Fibroblast of skin of right quadriceps (primary cell): ENCODE results near the gene FXYD3.

ENCODE experiments used
- DNase-seq: peaks from one replicate; pipeline ENCODE4 v3.0.0-alpha.2; 2013

Gene FXYD3, protein sequence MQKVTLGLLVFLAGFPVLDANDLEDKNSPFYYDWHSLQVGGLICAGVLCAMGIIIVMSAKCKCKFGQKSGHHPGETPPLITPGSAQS

DNA sequence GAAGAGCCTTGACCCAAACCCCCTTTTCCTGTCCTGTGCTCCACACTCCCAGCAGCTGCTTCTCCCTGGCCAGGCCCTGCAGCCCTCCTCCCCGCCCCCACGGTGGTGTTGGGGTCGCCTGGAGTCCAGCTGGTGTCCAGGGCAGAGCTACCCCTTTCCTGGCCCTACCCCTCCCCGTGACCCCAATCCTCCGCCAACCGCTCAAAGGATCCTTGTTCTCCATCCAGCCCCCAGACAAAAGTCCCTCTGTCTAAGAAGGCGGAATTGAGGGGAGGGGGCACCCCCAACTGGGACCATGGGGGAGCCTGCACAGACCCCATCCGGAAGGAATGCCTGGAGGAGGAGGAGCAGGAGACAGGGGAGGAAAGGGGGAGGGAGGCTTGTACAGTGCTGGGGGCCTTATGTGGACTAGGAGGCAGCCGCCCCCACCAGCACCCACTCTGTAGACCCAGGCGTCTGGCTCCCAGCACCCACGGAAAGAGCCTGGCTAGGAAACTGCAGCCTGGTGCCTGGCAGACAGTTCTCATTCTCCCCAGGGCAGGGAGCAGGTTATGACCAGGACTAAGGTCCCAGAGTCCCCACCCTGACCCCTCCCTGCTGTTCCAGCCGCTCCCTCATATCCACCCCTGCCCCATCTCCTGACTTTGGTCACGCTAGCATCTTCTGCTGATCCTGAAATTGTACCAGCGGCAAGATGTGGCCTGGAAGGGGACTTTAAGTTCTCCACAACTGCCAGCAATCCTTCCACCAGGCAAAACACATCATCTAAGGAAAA is at the start of gene FXYD3:
TSS of gene FXYD3 (plus strand) at position 647 of the 775 bp plus-strand sequence. CDS start 3,554 bp downstream, outside the sequence.
- DNase-seq: no peak

DNA sequence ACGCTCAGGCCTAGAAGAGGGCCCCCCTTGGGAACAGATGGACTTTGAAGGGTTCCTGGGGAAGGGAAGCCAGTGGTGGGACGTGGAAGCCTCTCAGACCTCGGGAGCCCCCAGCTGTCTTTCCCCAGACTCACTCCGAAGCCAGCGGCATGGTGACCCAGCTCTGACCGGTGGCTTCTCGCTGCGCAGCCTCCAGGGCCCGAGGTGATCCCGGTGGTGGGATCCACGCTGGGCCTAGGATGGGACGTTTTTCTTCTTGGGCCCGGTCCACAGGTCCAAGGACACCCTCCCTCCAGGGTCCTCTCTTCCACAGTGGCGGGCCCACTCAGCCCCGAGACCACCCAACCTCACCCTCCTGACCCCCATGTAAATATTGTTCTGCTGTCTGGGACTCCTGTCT is 49.5 kb upstream of the FXYD3 start:
- DNase-seq: no peak

DNA sequence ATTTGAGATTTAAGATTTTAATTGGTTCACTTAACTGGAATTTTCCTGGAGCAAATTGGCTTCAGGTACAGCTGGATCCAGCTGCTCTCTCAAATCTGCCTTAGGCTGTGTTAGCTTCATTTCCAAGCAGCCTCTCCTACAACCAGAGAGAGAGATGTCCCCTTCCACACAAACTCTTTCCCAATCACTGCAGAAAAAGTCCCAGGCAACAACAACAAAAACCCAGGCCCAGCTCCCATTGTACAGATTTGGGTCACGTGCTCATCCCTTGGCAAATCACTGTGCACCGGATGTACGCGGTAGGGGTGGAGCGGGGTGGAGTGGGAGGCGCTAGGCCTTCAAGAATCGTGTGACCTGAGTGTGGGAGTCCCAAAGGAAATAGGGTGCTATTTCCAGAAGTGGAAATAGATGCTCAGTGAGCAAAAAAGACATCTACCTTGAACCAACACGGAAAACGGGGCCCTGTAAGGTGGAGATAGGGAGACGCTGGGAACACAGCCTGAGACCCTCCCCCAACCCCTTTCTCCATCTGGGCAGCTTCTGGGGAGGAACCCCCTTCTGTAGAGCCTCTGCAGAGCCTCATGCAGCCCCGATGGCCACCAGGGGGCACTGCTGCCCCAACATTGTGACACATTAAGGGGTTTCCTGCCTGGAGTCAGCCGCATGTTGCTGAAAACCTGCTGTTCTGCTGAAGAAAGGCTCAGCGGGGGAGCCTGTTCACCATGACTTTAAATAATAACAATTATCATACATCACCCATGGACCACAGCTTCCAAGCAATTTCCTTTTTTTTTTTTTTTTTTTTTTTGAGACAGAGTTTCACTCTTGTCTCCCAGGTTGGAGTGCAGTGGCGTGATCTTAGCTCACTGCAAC is 48.7 kb upstream of the FXYD3 start:
- DNase-seq: peak; percentile 79

DNA sequence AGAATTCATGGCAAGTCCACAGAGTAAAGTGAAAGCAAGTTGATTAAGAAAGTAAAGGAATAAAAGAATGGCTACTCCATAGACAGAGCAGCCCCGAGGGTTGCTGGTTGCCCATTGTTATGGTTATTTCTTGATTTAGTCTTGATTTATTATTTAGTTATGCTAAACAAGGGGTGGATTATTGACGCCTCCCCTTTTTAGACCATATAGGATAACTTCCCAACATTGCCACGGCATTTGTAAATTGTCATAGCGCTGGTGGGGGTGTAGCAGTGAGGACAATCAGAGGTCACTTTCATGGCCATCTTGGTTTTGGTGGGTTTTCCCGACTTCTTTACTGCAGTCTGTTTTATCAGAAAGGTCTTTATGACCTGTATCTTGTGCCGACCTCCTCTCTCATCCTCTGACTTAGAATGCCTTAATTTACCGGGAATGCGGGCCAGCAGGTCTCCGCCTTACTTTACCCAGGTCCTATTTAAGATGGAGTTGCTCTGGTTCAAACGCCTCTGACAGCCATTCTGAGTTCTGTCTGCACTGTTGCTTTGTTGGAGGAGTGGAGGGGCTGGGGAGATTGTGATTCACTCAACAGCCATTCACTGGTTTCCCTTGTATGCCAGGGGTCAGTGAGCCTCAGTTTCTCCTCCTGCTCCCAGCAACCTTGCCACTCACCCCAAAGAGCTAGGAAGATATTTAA is 46.5 kb upstream of the FXYD3 start:
- DNase-seq: no peak

DNA sequence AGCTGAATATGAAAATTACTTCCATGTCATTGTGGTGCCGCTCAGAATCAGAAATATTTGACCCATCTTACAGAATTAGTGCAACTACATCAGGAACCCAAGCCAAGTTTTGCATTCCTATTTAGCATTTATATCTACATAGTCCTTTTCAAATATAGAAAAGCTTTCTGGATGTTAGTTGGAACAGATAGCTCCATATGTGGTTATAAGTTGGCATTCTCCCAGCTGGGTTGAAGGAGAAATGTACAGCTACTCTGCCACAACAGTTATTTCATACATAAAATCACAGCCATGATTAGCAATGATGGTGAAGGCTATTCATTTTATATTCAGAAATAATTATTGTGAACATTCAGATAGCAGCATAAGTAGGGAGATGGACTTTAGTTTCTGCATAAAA is 45.9 kb upstream of the FXYD3 start:
- DNase-seq: peak; percentile 39

DNA sequence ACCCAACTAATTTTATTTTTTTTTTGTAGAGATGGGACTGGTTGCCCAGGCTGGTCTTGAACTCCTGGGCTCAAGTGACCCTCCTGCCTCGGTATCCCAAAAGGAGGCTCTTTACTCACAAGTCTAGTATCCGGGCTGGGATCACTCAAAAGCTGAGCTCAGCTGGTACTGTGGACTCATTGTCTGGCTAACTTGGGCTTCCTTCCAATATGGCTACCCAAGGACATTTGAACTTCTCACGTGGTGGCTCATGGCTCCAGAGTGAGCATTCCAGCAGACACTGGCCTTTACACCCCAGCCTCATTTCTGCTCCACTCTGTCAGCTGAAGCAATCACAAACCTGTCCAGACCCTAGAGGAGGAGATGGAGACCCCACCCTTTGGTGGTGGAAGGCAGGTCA is 45.2 kb upstream of the FXYD3 start:
- no peak for DNase-seq

DNA sequence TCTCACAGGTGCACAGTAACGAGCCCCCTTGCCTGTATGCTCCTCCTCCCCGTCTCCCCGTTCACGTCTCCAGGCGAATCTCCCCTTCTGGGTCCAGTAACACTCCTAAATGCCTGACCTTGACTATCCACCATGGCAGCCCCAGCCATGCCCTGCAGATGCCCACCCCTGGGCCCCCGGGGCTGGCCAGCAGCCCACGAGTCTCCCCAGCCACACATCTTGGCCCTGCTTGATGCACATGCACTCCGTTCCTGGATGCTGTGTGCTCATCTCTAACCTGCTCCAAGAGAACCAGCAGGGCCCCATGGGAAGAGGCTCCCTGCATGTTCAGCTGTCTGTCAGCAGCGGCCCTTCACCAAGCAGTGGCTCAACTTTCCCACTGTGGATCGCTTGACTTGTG is 42.1 kb upstream of the FXYD3 start:
- no peak for DNase-seq

DNA sequence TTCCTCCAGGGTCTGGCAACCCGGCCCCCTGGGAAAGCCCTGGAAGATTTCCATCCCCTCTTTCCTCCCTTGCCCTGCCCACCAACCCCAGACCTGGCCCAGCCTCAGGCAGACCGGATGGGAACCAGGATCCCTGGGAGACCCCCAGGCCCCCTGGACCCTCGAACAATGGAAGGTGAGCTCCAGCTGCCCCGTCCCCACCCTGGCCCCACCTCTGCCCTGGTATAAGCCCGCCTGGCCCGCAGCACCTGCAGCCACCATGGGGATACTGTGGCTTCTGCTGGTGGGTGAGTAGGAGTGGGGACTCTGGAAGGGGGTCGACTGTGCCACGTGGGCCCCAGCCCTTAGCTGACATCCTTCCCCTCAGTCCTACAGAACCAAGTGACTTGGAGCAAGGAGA is 41.7 kb upstream of the FXYD3 start:
- no peak for DNase-seq

DNA sequence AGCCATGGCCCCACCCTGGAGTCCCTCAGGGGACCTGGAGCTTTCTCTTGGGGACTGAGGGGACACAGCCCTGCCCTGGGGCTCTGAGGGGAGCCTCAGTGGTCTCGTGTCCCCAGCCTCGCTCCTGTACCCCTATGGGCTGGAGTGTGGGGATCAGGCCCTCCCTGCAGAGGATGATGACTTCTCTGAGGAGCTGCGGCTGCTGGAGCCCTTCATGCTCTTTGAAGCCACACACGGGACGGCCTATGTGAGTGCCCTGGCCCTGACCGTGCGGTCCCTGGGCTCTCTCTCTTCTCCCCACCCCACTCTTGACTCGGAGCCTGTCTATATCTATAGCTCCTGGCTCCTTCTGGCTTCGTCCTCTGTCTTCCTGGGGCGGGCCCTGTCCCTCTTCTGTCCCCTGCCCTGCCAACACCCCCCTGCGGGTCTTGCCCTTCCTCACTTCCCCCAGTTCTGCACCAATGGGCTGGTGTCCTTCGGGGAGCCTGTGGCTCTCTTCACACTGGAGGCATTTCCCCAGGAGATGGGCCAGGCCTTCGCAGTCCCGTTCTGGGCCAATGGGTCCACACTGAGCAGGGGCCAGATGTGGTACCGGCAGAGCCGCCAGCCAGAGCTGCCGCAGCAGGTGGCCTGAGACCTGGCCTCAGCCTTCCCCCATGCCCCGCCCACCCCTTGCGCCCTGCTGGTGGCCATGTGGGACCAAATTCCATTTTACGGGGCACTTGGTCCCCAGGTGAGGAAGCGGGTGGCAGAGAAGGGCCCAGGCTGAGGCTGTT is 41.0 kb upstream of the FXYD3 start:
- no peak for DNase-seq

DNA sequence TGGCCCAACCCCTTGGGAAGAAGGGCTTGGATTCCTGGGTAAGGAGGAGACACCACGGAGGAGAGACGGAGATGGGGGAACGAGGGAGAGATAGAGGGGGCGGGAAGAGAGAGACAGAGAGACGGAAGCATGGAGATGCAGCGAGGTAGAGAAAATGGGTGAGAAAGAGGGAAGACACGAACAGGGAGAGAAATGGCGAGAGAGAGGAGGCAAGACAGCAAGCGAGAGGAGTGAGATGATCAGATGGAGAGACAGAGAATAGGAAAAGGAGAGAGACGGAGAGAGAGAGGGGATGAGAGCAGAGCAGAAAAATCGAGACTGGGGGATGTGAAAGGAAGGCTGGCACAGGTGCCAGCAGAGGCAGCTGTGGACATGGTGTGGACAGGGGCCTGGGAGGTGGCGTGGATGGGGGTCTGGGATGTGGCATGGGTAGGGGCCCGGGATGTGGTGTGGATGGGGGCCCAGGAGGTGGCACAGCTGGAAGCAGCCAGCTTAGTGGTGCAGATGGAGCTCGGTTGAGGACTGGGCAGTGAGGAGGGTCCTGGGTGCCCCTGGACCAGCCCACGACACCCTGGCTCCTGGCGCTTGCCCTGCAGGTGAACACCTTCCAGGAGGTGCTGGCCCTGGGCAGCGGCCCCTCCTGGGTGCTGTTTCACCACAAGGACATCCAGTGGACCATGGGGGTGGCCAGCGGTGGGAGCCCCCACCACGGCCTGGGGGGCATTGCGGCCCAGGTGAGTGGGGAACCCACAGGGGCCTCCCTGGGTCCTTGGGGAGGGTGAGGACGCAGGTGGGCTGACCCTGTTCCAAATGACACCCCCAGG is 40.2 kb upstream of the FXYD3 start:
- DNase-seq: no peak

DNA sequence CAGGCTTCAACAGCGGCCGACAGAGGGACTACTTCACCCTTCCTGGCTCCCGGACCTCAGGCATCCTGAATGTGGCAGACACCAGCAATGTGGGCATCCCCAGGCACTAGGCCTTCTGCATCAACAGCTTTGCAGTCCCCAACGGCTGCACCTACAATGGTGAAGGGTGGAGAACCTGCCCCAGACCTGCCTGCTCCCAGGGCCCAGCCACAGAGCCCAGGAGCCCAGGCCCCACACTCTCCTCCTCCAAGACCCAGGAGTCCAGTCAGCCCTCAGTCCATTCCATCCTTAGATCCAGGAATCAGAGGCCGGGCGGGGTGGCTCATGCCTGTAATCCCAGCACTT is 39.6 kb upstream of the FXYD3 start:
- DNase-seq: no peak

DNA sequence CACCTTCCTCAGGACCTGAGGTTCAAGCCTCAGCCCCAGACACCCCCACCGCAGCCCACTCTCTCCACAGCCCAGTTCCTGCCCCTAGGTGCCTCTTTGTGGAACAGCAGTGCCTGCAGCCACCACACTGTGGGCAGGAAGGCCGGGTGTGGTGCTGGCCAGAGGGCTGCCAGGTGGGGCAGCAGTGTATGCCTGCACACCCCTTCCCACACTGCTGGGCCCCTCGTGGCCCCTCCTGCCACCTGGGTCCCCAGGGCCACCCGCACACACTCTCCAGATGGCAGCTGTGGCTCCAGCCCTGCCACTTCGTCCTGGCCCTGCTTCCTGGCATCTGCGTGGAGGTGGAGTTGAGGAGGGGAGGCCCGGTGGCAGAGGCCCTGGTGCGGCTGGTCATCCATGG is 39.0 kb upstream of the FXYD3 start:
- DNase-seq: no peak

DNA sequence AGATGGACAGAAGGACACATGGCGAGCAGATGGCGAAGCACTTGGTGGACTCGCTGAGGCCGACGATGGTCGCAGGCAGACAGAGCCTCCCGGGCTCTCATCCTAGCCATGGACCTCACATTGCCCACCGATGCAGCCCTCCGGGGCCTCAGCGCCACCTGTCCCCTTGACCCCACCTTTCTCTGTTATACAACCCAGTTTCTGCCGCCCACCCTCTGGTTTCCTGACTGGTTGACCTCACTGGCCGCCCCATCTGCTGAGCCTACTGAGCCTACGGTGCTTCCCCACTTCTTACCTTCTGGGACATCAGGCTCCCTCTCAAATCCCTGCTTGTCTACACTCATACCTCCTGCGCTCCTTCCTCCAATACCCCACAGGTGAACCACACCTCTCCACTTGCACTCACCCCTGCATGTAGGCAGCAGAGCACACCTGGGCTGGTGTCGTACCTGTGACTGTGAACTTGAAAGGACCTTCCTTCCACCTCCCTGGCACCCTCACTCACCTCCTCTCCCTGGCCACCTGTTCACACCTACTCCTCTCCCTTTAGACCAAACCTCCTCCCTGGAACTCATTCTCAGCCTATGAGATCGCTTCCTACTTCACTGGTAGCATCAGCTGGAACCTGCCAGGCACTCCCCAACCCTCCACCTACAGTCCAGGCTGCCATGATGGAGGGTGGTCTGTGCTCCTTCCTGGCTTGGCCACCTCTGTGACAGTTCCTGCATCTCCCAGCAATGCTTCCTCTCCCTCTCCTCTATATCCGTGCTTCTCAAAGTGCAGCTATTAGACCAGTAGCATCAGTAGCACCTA is 38.0 kb upstream of the FXYD3 start:
- no peak for DNase-seq

DNA sequence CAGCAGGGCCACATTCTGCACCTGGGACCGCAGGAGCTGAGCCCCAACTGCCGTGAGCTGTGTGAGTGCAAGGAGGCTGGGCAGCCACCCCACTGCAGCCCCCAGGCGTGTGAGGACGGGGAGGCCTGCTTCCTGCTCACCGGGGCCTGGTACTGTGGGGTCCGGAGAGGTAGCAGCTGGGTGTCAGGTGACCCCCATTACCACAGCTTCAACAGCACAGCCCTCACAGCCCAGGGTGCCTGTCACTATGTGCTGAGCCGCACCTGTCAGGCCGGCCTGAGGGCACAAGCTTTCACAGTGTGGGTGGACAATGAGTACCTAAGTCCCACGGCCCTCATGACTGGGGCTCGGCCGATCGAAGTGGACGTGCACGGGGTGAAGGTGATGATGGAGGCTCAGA is 35.8 kb upstream of the FXYD3 start:
- no peak for DNase-seq

DNA sequence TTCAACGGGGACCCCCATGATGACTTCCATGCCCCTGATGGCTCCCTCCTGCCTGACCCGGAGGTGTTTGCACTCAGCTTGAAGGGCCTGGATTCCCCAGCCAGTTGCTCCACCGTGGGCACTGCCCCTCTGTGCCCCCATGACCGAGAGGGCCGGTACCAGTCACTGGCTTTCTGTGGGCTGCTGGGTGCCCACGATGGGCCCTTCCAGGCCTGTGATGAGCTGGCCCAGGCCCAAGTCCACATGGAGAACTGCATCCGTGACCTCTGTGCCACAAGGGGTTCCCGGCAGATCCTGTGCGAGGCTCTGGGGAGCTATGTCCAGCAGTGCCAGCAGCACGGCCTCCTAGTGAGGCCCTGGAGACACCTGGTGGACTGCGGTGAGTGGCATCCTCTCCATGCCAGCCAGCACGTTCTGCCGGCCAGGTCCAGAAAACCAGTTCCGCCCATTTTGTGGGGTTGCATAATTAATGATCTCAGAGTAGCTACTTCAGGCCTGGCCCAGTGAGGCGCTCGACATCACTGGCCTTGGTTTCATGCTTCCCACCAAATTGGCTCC is 34.9 kb upstream of the FXYD3 start:
- no peak for DNase-seq

DNA sequence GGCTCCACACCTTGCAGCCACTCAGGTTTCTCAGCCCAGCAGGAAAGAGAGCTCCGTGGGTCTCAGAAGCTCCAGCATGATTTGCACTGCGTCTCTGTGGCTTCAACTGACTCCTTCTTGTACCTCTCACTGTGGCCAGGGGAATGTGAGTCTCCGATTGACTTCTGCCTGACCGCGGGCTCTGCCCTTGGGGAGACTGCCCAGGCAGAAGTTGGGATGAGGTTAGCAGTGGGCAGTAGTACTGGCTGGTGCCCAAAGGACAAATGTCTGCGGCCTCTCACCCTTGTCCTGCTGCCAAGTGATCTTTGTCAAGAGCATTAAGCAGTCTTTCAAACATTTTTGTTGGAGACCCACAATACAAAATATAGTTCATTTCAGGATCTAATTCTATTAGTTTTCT is 34.4 kb upstream of the FXYD3 start:
- DNase-seq: no peak

DNA sequence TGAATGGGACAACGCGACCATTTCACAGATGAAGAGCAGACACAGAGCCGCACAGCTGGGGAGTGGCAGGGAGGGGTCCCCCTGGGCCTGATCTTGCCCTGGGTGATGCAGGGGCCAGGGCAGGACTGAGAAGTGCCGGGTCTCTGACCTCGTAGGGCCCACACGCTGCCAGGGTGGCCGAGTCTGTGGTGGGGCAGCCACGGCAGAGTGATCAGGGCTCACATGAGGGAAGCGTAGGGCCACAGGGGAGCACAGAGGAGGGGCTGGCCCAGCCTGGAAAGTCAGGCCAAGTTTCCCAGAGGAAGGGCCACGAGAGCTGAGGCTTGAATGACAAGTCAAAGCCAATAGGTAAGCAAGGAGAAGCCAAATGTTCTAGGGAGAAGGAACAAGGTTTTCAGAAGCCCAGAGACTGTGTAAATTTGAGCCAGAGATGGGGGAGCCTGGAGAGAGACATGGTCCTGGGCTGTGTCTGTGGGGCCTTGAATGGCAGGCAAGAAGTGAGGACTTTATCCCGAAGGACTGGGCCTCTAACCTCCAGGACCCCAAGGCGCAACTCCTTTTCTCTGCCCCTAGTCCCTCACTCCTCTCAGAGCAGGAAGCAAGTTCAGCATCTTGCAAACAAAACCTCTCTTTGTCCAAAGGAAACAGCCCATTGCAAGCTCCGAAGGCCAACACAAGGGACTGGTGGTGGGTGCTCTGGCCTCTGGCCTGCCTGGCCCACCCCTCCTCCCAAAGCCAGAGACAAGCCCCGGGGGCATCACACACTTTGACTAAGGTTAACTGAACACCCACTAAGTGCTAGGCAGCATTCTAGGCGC is 31.7 kb upstream of the FXYD3 start:
- DNase-seq: no peak

DNA sequence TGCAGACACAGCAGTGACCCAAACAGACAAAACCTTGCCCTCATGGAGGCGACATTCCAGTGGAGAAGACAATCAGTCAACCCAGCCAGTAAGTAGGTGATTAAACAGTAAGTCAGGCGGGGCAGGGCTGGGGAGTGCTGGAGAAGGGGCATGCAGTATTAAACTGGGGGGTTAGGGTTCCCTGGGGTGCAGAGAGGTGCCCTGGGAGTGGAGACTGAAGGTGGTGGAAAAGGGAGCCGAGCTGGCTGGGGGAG is 31.2 kb upstream of the FXYD3 start:
- DNase-seq: no peak

DNA sequence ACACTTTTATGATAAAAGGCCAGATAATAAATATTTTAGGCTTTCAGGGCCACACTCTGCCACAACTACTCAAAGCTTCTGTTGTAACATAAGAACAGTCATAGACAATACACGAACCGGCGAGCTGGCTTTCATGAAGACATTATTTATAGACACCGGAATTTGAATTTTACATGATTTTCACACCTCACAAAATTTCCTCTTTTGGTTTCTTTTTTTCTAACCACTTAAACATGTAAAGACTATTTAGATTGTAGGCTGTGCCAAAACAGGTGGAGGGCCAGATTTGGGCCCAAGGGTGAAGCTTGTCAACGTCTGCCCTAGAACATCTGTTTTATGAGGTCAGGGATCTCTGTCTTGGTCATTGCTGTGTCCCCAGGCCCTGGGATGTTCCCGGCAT is 29.7 kb upstream of the FXYD3 start:
- DNase-seq: no peak

DNA sequence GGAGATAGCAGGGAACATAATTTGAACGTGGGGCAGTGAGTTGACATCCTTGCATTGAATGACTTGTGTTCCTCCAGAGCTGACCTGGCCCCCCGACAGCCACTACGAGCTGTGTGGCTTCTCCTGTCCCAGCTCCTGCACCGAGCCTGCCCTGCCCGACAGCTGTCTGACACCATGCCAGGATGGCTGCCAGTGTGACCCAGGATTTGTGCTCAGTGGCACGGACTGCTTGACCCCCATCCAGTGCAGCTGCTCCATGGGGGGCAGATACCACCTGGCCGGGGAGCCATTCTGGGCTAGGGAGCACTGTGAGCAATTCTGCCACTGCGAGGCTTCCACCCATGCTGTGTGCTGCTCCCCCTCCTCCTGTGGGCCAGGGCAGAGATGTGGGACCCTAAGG is 29.2 kb upstream of the FXYD3 start:
- DNase-seq: no peak
